GM18519 (cell line): Measurements from ENCODE around the gene SRP14.
"Not testable (repeated sequence)": the region's sequence is repeated elsewhere in the genome, so short reads cannot be mapped to it uniquely, and the experiment has no call there.

Experiments
- ATAC-seq: cut with Tn5 transposase; IDR thresholded peaks from one replicate; pipeline ENCODE4 v1.9.1; 2021; ENCODE audit warnings: mild to moderate bottlenecking, moderate library complexity; ENCODE audit not compliant: unreplicated experiment, low FRiP score

The SRP14 gene, protein sequence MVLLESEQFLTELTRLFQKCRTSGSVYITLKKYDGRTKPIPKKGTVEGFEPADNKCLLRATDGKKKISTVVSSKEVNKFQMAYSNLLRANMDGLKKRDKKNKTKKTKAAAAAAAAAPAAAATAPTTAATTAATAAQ

DNA sequence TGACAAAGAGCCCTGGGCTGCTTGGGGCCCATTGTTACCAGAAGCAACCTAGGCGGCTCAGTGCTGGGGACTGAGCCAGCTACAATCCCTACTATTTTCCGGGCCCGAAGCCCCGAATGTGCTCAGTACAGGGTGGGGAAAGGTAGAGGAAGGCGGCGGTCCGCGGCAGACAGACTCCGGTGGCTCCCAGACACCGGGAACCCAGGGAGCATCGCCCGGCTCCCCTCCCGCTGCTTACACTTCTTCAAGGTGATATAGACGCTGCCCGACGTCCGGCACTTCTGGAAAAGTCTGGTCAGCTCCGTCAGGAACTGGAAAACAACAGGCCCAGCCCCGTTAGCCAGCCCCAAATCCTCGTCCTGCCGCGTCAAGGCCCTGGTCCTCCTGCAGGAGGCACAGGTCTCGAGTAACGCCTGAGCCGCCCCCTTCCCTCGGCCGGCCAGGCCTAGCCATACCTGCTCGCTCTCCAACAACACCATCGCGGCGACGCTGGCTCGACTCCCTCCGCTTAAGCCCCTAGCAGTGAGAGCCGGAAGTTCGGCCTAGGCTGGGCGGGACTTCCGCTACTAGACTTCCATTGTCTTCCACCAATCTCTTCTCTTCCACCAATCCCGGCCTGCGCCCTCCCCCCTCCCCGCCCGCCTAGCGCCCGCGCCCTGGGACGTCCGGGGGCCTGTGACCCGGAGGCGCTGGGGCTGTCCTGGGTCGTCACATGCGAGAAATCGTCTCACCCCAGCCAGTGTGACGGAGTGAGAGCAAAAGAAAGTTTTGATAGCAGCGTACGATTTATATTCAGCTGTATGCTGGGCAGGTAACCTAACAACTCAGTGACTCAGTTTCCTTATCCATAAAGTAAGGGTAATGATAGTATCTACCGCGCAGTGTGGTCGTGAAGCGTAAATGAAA lies at the start of gene SRP14:
Gene SRP14, minus strand, starts transcription at position 544 of the 906 bp plus-strand sequence. Its CDS starts 65 bp downstream, at position 479.
- ATAC-seq, result peak; percentile 73

DNA sequence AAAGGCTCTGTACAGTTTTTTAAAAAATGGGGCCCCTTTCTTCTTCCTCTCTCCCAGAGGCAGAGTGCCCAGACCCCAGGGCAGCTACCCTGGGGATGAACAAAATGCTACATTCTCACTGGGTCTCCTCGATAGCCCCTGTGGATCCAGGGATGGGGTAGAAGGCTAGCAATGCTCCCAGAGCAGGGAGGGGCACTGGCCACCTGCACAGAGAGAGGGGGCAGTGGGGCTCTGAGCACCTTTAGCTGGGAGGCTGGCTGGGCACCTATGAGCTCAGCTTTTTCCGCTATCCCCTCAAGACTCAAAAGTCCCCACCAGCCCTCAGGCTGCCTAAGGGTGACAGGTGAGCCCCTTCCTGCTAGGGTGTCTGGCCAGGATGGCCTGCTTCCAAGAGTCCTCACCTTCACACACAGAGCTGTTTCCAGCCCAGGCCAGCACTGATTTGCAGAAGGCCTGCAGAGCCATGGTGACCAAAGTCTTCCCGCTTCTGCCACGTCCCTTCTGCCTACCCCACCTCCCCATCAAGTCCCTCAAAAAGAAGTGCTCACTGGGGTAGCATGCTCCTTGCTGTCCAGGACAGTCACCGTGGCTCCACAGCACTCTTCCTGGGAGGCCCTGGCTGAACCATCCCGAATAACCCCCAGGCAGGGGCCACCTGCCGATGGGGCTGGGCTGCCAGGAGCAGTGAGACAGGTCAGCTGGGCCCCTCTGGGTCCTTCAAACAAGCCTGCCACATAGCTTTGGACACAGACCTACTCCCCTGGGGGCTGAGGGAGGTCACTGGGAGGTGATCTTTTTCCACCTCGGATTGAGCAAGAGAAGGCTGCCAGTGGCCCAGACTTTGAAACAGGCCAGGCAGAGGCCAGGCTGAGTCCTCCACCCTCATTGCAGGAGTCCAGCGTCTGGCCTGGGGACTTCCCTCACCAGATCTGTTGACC lies 49.3 kb upstream of the SRP14 start:
- no peak for ATAC-seq

DNA sequence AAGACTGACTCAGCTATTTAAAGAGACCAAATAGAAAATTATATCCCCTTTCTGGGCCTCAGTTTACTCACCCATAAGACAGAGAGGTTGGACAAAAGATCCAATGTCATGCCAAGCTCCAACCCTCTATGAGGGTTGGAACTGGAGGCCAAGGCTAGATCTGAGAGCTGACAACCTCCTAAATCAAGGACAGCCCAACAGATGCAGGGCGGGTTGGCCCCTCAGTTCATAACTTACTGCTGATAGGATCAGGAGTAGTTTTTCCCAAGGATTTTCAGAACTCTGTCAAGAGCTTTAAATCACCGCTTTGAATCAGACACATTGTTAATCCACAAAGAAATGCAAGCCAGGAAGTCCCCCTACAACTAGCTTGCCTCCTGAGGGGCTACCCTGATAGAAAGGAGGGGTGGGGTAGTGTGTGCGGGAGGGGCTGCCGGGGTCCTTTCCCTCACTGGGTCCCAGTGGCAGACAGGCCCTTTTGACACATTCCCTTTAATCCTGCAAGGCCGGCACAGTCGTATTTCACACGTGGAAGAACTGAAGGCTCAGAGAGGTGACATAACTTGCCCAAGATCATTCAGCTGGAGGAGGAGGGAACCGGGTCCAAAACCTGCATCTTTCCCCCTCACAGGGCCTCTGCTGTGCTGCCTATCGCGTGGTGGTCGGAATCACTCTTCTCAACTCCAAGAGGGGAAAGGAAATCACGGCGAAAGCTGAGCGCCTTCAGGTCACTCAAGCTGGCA lies 48.3 kb upstream of the SRP14 start:
- no peak for ATAC-seq

DNA sequence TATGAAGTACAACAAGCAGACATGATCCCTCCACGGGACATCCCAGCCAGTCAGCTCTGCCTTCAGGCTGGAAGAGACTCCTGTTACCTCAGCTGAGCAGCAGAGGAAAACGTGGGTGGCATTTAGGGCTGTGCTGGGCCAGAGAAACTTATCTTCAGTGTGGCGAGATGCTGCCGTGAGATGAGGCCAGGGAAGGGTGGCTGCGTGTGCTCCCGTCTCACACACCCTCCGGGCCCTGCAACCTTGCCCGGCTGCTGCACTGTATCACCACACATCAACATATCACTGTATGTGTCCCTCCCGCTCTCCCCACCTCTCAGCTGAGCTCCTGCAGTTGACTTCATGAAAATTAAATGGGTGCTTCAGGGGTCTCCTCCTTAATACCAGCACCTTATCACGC lies 46.3 kb upstream of the SRP14 start:
- no peak for ATAC-seq

DNA sequence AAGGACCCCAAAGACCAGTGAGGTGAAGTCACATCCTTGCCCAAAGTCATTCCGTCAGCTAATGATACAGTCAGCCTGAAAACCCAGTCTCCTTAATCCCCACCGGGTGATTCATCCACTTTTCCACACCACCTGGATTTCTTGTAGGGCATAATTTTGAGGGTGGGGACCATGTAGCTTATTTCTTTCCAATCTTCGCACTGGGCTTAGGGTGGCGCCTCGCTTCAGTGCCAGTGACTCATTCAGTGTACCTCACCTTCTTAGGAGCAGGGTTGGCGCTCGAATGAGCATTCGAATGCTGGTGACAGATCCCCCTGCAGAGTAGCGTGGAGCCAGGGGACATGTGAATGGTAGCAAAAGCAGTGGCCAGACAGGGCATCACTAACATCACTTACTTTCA lies 45.7 kb upstream of the SRP14 start:
- ATAC-seq, result no peak

DNA sequence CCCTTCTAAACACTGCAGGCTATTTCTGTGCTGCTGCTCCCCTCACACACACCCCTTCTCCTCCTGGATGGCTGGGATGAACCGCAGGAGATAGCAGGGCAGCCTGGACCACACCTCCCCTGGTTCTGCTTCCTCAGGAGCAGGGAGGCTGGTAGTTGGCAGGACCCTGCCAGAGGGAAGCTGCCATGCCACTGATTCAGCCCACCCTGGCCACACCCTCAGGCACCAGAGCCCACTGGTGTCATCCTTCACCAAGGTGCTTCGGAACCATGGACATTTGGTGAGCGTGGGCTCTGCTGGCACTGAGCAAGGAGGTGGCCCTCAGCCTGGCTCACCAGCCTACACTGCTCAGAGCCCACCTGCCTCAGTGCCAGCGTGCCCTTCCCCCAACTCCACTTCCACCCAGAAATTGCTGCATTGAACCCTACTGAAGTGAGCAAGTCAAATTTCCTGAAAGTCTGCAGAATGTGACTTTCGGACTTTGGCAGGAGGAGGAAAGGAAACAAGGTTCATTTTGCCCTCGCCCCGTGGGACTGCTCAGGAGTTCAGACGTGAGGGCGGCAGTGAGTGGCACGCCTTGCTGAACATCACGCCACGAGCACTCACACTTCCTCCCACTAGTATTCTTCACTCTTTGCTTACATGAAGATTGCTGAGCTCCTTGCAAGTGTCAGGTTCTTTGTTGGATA lies 43.4 kb upstream of the SRP14 start:
- ATAC-seq, result no peak

DNA sequence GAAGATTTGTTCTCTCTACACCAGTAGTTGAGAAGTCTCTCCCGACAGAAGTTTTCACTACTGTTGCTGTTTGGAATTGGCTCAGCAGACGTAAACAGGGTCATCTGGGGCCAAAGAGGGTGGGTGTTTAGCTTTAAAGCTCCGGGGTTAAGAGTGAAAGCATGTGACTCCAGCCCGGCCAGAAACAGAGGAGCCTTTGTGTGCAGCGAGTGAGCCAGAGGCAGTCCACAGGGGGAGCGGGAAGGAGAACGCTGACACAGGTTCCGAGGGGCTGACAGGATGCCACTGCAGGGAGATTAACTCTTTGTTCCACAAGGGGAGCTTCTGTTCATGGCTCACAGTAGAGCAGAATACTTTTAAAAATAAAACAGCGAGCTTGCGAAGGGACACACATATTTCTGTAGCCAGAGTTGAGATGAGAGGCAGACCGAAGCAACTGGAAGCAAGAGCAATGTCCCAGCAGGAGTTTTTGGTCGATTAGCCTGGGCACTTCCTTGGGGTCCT lies 42.8 kb upstream of the SRP14 start:
- no peak for ATAC-seq

DNA sequence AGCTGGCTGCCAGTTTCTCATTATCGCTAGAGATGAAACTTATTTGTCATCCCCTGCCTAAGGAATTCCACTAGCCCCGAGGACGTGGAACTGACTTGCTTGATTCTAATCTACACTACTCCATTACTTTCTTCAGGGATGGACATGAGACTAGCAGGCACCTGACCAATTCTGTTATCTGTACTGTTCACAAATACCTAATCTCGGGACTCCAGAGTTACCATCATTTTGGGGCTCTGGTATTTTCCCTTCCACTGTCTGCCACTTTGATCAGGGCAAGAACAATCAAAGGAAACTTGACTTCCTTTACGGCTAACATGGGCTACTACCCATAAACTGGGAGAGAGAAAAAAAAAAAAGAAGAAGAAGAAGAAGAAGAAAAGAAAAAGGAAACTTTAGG lies 41.9 kb upstream of the SRP14 start:
- no peak for ATAC-seq

DNA sequence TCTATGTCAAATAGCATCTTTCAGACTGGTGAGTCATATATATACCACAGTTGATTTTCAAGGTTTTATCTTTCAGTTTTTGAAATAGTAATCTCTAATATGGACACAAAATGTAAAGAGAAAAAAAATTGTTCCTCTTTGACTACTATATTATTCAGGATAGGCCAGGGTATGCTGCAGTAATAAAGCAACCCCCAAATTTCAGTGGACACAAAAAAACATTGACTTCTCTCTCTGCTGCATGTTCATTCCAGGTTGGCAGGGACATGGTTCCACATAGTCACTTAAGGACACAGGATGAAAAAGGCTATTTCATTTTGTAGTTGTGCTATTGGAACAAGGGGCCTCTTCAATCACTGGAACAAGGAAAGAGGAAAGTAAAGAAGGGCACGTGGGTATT lies 41.1 kb upstream of the SRP14 start:
- no peak for ATAC-seq

DNA sequence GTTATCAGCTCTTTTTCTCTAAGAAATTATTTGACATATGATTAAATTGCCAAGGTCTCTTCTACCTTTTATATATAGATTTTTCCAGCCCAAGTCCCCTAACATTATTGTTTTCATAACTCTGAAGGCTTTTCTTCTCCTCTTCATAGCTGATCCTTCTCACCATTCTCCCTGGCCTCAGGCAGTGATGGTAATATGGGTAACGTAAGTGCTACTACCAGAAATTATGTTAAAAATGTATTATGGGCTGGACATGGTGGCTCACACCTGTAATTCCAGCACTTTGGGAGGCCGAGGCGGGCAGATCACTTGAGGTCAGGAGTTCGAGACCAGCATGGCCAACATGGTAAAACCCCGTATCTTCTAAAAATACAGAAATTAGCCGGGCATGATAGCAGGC lies 40.5 kb upstream of the SRP14 start:
- ATAC-seq, result no peak

DNA sequence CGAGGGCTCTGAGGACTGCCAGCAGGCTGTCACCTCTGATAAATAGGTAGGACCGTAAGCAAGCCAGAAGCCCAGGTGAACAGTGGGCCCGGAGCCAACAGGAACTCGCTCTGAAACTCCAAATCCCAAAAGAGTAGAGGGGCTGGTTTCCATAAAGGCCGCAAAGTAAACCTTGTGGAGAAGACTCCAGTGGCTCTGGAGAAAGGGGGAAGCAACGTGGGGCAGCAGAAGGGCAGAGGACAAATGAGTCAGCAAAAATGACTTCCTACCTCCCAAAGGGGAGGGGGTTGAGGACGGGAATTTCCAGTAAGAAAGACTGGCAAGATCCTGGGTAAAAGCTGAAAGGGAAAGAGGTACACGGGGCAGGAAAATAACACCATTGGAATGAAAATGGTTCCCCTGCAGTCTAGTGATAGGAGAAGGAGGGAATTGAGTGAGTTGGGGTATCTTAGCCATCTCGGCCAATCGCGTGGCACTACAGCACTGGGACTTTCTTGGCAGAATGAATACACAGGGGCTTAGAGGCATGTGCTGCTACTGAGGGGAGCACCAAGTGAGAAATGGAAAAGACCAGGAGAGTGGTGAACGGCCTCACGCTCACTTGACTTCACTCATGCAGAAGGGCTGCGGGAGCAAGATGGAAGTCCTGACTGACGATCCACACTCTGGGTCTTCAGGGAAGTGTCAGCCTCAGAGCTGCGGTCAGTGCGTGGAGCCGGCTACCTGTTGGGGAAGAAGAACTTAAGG lies 36.5 kb upstream of the SRP14 start:
- no peak for ATAC-seq

DNA sequence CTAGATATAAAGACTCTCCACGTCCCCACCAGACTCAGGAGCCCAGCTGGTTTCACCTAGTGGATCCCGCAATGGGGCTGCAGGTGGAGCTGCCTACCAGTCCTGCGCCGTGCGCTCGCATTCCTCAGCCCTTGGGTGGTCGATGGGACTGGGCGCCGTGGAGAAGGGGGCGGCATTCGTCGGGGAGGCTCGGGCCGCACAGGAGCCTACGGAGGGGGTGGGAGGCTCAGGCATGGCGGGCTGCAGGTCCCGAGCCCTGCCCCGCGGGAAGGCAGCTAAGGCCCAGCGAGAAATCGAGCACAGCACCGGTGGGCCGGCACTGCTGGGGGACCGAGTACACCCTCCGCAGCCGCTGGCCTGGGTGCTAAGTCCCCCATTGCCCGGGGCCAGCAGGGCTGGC lies 35.7 kb upstream of the SRP14 start:
- not testable (repeated sequence) for ATAC-seq

DNA sequence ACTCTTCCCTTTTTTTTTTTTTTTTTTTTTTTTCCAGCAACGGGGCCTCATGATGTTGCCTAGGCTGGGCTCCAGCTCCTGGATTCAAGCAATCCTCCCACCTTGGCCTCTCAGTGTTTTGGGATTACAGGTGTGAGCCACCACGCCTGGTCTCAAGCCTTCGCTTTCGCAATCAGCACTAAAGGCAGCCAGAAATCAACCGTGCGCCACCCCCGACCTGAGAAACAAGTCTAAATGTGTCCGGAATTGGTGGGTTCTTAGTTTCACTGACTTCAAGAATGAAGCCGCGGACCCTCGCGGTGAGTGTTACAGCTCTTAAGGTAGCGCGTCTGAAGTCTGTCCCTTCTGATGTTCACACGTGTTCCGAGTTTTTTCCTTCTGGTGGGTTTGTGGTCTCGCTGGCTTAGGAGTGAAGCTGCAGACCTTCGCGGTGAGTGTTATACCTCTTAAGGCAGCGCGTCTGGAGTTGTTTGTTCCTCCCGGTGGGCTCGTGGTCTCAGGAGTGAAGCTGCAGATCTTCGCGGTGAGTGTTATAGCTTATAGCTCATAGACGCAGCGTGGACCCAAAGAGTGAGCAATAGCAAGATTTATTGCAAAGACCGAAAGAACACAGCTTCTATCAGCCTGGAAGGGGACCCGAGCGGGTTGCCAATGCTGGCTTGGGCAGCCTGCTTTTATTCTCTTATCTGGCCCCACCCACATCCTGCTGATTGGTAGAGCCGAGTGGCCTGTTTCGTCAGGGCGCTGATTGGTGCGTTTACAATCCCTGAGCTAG lies 34.9 kb upstream of the SRP14 start:
- ATAC-seq, result not testable (repeated sequence)

DNA sequence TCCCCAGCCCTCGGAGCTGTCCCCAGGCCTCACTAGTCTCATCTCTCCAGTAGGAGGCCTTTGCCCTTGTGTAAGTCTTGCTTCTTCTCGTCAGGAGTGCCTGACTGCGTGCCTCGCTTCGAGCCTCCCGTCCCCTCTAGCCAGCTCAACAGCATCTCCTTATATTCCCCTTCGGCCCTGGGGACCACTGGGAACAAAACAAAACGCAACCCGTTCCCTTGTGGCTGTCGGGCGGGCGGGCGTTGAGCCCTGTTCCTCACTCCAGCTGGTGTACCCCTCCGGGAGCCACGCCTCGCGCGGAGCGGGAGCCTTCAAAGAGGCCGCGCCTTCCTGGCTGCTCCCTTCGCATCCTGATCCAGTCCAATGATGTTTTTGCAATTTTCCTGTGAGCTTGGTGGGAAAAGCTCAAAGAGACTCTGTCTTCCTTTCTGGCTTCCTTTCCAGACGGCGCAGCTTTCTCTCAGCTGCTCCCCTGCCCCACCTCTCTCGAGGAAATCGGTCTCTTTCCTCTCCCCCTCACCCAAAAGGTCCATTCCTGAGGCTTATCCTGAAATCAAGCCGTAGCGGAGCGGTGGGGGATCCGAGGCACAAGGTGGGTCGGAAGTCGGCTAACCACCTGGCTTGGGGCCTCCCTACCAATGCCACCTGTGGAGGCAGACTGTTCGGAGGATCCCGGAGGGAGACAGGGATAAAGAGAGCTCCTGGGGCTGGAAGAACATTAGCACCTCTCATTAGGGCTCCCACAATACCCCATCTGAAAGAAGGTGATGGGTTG lies 33.4 kb upstream of the SRP14 start:
- ATAC-seq, result no peak

DNA sequence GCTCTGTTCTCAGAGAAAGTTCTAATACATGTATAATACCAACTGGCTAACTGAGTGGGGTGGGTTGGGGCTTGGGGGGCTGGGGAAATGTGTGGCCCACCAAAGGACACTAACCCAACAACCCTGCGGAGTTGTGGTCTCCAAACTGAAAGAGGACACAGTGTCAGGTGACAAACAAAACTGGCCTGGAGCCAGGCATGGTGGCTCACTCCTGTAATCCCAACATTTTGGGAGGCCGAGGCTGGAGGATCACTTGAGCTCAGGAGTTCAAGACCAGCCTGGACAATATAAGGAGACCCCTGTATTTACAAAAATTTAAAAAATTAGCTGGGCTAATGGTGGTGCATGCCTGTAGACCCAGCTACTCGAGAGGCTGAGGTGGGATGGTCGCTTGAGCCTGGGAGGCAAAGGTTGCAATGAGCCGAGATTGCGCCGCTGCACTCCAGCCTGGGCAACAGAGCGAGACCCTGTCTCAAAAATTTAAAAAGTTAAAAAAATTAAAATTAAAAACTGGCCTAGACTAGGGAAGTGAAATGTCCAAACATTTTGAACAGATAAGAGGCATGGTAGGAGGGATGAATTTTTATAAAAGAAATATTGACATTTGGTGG lies 31.7 kb upstream of the SRP14 start:
- ATAC-seq, result no peak

DNA sequence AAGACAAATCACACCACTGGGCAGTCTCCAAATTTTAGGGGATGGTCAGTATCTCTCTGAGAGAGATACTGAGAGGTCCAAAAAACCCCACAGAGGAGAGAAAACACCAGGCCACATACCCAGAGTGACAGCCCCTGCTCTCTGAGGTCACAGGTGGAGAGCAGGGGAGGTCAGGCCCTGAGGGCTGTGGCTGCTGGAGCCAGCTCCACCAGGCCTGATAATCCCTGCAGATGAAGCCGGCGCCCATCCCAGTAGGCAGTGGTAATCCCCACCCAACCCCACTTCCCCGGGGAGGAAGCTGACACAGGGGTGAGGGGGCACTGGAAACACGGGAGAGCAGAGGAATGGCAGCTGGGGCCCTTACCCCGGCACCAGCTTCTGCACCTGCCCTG lies 31.2 kb upstream of the SRP14 start:
- no peak for ATAC-seq
